ACC112 (cell line): Measurements from ENCODE around the gene ATAD3C.
"Not testable (repeated sequence)": the region's sequence is repeated elsewhere in the genome, so short reads cannot be mapped to it uniquely, and the experiment has no call there.

Source experiments
- H2AFZ ChIP-seq: fragments of 200-600 bp; sonication (generic); one replicate; pipeline ENCODE4 v1.6.0; 2017; ENCODE audit warnings: antibody characterized with exemption, low read length; ENCODE audit not compliant: unreplicated experiment
- H3K27ac ChIP-seq: fragments of 200-600 bp; sonication (generic); 2 replicates; pipeline ENCODE4 v1.5.1; 2014; ENCODE audit warnings: low read depth, mild to moderate bottlenecking, antibody characterized with exemption, low read length, moderate library complexity
- H3K27me3 ChIP-seq: fragments of 200-600 bp; sonication (generic); 2 replicates; pipeline ENCODE4 v1.6.1; 2014; ENCODE audit warnings: mild to moderate bottlenecking, antibody characterized with exemption, low read length, moderate library complexity, mixed read lengths; ENCODE audit not compliant: insufficient read depth
- H3K36me3 ChIP-seq: fragments of 200-600 bp; sonication (generic); 2 replicates; pipeline ENCODE4 v1.6.1; 2016; ENCODE audit warnings: mild to moderate bottlenecking, antibody characterized with exemption, low read length, moderate library complexity, mixed read lengths; ENCODE audit not compliant: insufficient read depth
- H3K4me1 ChIP-seq: fragments of 200-600 bp; sonication (generic); one replicate; pipeline ENCODE4 v1.6.1; 2016; ENCODE audit warnings: low read length, mixed read lengths; ENCODE audit not compliant: insufficient read depth, unreplicated experiment, control insufficient read depth
- H3K4me3 ChIP-seq: fragments of 200-600 bp; sonication (generic); 2 replicates; pipeline ENCODE4 v1.5.1; 2014; ENCODE audit warnings: mild to moderate bottlenecking, low read depth, low read length
- H3K79me2 ChIP-seq: fragments of 200-600 bp; sonication (generic); one replicate; pipeline ENCODE4 v1.6.0; 2016; ENCODE audit warnings: low read length; ENCODE audit not compliant: control insufficient read depth, unreplicated experiment, insufficient read depth

Gene ATAD3C

GRCh38 chr1:1406821-1407635, 42.5 kb upstream of the ATAD3C start, which contains the start of gene MRPL20:
MRPL20 (minus strand) TSS chr1:1407293; CDS start chr1:1407217, 76 bp downstream.
- Histone ChIP-seq H3K79me2 (peaks cover 47% of the 10 kb centered on the region), H3K4me1 (peaks cover 12% of the 10 kb centered on the region), H3K4me3 (peak within 1 kb of the TSS; percentile 91), H3K27me3 (no peaks in the 10 kb centered on the region), H3K27ac (peak within 1 kb of the TSS; percentile 67), H2AFZ (peak within 1 kb of the TSS; percentile 74), H3K36me3 (peaks cover 14% of the 10 kb centered on the region)

GRCh38 chr1:1407636-1408318, 41.7 kb upstream of the ATAD3C start:
- Histone ChIP-seq H3K36me3 (peaks cover 10% of the 10 kb centered on the region), H3K79me2 (peaks cover 47% of the 10 kb centered on the region), H3K4me1 (peaks cover 12% of the 10 kb centered on the region), H3K4me3 (peak overlapping the region; percentile 91), H3K27me3 (no peaks in the 10 kb centered on the region), H2AFZ (peak overlapping the region; percentile 27), H3K27ac (peak overlapping the region; percentile 67)

- peaks cover 12% of the 10 kb centered on the region for H3K4me1 ChIP-seq
- not testable (repeated sequence) for H3K27me3 ChIP-seq, H3K36me3 ChIP-seq, H2AFZ ChIP-seq, H3K4me3 ChIP-seq, H3K27ac ChIP-seq
- H3K79me2 ChIP-seq, result peaks cover 42% of the 10 kb centered on the region
These were observed 39.3 kb upstream of the ATAD3C start for GRCh38 chr1:1410238-1410637.

DNA sequence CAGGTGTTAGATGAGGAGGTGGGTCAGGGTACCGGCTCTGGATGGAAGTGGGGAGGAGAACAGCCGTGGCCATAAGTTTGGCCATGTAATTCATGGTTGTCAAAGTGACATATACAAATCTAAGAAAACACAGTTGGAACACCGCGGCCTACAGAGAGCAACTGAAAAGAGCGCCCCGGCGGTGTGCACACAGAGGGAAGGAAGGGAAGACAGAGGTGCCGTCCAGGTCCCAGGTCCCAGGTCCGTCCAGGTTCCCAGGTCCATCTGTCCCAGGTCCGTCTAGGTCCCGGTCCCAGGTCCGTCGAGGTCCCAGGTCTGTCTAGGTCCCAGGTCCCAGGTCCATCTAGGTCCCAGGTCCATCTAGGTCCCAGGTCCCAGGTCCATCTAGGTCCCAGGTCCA, 37.9 kb upstream of the ATAD3C start:
- no peaks in the 10 kb centered on the region for H3K27me3 ChIP-seq
- no peak overlapping the region for H2AFZ ChIP-seq
- peaks cover 4% of the 10 kb centered on the region for H3K4me1 ChIP-seq
- no peak overlapping the region for H3K27ac ChIP-seq
- peaks cover 28% of the 10 kb centered on the region for H3K79me2 ChIP-seq
- no peak overlapping the region for H3K4me3 ChIP-seq
- peaks cover 3% of the 10 kb centered on the region; the same call in 1 of the 2 replicates for H3K36me3 ChIP-seq

DNA sequence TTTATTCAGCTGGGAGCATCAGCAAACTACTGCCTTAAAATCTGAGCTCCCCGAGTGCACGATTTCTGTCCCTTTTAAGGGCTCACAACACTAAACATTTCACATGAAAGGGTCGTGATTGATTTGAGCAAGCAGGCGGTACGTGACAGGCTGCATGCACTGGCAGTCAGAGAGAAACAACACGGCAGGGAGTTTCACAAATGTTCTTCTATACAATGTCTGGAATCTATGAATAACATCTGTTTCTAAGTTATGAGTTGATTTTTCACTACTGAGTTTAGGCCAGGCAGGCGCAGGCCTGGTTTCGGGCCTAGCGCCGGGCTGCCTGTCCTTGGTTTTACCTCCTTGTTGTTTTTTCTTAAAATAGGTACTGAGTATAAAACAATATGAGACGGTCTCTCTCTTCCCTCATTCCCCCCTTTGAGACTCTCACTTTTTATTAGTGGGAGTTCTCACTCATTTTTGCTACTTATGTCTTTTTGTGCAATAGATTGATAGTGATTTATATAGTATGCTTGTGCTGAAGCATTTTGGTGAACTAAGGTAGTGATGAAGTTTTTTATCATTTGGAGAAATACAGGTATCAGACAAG, 37.1 kb upstream of the ATAD3C start:
- peaks cover 21% of the 10 kb centered on the region for H3K79me2 ChIP-seq
- not testable (repeated sequence) for H3K36me3 ChIP-seq, H3K4me3 ChIP-seq, H2AFZ ChIP-seq, H3K27ac ChIP-seq, H3K4me1 ChIP-seq, H3K27me3 ChIP-seq

GRCh38 chr1:1415751-1416150, 33.7 kb upstream of the ATAD3C start:
- Histone ChIP-seq H3K4me1 (no peaks in the 10 kb centered on the region), H2AFZ (no peak overlapping the region), H3K79me2 (no peaks in the 10 kb centered on the region), H3K27me3 (peaks cover 3% of the 10 kb centered on the region; the same call in 1 of the 2 replicates), H3K36me3 (no peaks in the 10 kb centered on the region), H3K27ac (no peak overlapping the region), H3K4me3 (no peak overlapping the region)

DNA sequence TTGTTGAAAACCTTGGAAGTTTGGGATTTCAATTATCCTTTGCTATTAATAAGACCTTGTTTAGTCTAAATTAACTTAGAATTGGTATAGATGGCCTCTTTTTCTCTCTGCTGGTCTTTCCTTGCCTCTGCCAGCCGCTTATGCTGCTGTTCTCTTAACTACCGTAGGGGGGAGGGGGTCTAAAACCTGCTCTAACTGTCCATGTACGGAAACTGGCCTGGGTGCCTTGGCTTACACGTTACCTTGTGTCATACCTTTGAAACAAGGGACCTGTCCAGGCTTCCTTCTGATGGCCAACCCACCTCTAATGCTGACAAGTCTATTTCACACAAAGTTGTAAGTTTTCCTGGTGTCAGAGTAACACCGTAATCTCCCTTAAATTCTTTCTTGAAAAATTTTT, 32.1 kb upstream of the ATAD3C start:
- not testable (repeated sequence) for H3K27ac ChIP-seq, H3K36me3 ChIP-seq, H3K79me2 ChIP-seq, H2AFZ ChIP-seq, H3K4me3 ChIP-seq, H3K27me3 ChIP-seq, H3K4me1 ChIP-seq

- not testable (repeated sequence) for H3K36me3 ChIP-seq, H3K27ac ChIP-seq, H3K27me3 ChIP-seq, H2AFZ ChIP-seq, H3K4me3 ChIP-seq, H3K4me1 ChIP-seq, H3K79me2 ChIP-seq
These were observed 31.5 kb upstream of the ATAD3C start for GRCh38 chr1:1417825-1418463.

DNA sequence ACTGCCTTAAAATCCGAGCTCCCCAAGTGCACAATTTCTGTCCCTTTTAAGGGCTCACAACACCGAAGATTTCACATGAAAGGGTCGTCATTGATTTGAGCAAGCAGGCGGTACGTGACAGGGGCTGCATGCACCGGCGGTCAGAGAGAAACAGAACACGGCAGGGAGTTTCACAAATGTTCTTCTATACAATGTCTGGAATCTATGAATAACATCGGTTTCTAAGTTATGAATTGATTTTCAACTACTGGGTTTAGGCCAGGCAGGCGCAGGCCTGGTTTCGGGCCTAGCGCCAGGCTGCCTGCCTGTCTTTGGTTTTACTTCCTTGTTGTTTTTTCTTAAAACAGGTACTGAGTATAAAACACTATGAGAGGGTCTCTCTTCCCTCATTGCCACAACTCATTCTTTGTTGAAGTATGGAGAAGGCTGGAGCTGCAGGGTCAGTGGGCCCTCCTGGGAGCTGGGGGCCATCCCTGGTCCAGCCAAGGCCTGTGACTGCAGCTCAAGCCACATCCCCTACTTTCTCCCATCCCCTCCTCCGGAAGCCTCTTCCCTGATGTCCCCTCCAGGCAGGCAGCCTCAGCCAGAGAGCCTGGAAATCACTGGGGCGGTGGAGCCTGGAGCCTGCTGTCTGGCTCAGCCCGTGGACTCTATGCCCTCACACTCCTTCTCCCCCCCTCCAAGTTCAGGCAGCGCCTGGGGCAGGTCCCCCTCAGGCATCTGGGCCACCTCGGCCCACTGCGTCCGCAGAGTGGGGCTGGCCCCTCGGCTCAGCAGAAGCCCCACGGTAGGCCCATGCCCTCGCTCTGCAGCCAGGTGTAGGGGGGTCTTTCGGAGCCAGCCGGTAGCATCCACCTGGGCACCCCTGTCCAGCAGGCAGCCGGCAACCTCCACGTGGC, 30.8 kb upstream of the ATAD3C start:
- no peak overlapping the region for H2AFZ ChIP-seq

DNA sequence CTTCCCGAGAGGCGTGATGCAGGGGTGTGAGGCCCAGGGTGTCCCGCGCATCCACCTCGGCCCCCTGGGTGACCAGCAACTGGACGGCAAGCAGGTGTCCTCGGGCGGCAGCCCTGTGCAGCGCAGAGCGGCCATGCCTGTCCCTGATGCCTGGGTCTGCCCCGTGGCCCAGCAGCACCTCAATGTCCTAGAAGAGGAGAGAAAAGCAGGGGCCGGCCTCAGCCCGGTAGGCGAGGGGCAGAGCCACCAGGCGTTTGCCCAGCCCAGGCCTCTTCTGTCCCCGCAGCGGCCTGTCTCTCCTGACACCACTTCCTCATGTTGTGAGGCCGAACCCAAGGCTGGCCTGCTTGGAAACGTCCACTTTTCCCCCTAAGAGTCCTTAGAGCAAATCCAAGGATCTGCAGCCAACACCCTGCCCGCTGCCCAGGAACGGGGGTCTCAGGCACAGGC, 30.1 kb upstream of the ATAD3C start:
- Histone ChIP-seq H3K4me3 (no peak overlapping the region), H3K36me3 (no peaks in the 10 kb centered on the region), H2AFZ (no peak overlapping the region), H3K27ac (no peak overlapping the region), H3K27me3 (peaks cover 8% of the 10 kb centered on the region; the same call in 1 of the 2 replicates), H3K4me1 (peaks cover 9% of the 10 kb centered on the region), H3K79me2 (no peaks in the 10 kb centered on the region)

More for the DNA sequence above, 30.8 kb upstream of the ATAD3C start:
- H3K27ac ChIP-seq, result no peak overlapping the region
- H3K79me2 ChIP-seq, result no peaks in the 10 kb centered on the region
- peaks cover 9% of the 10 kb centered on the region for H3K4me1 ChIP-seq
- no peaks in the 10 kb centered on the region for H3K36me3 ChIP-seq
- H3K4me3 ChIP-seq, result no peak overlapping the region
- H3K27me3 ChIP-seq, result peaks cover 8% of the 10 kb centered on the region; the same call in 1 of the 2 replicates
